HEK293 (cell line): ENCODE measurements around the gene ANXA3.

Experiments used
- CTCF ChIP-seq: fragments of 450-650 bp; formaldehyde crosslinking; IDR thresholded peaks from 2 replicates; pipeline ENCODE4 v1.5.1; 2016; ENCODE audit warnings: missing biosample characterization, missing genetic modification characterization
- PRDM10 ChIP-seq: fragments of 450-650 bp; formaldehyde crosslinking; IDR thresholded peaks from 2 replicates; pipeline ENCODE4 v1.5.1; 2016; ENCODE audit warnings: missing biosample characterization, missing genetic modification characterization
- SCRT2 ChIP-seq: fragments of 450-650 bp; formaldehyde crosslinking; IDR thresholded peaks from 2 replicates; pipeline ENCODE4 v1.5.1; 2016; ENCODE audit warnings: missing biosample characterization, missing genetic modification characterization
- YY1 ChIP-seq: fragments of 450-650 bp; formaldehyde crosslinking; IDR thresholded peaks from 2 replicates; pipeline ENCODE4 v1.5.1; 2018; ENCODE audit warnings: missing biosample characterization, missing genetic modification characterization
- ZBTB10 ChIP-seq: fragments of 450-650 bp; formaldehyde crosslinking; IDR thresholded peaks from 2 replicates; pipeline ENCODE4 v1.5.1; 2016; ENCODE audit warnings: missing biosample characterization, missing genetic modification characterization
- ZFP41 ChIP-seq: fragments of 450-650 bp; formaldehyde crosslinking; IDR thresholded peaks from 2 replicates; pipeline ENCODE4 v1.5.1; 2016; ENCODE audit warnings: missing biosample characterization, missing genetic modification characterization, borderline replicate concordance
- ZNF24 ChIP-seq: fragments of 450-650 bp; formaldehyde crosslinking; IDR thresholded peaks from 2 replicates; pipeline ENCODE4 v1.5.1; 2016; ENCODE audit warnings: missing biosample characterization, missing genetic modification characterization
- ZNF416 ChIP-seq: fragments of 450-650 bp; formaldehyde crosslinking; IDR thresholded peaks from 2 replicates; pipeline ENCODE4 v1.5.1; 2016; ENCODE audit warnings: missing biosample characterization, missing genetic modification characterization
- ZNF624 ChIP-seq: fragments of 450-650 bp; formaldehyde crosslinking; IDR thresholded peaks from 2 replicates; pipeline ENCODE4 v1.5.1; 2017; ENCODE audit warnings: missing biosample characterization, missing genetic modification characterization
- ZNF654 ChIP-seq: fragments of 450-650 bp; formaldehyde crosslinking; IDR thresholded peaks from 2 replicates; pipeline ENCODE4 v1.5.1; 2016; ENCODE audit warnings: low read depth, missing biosample characterization, missing genetic modification characterization

- TF ChIP-seq ZNF624 (no peak), ZBTB10 (tag by site-specific recombination) (no peak), CTCF (tag by site-specific recombination) (no peak), ZNF654 (tag by site-specific recombination) (no peak), SCRT2 (tag by site-specific recombination) (no peak), ZNF24 (tag by site-specific recombination) (no peak), YY1 (no peak), PRDM10 (no peak), ZFP41 (tag by site-specific recombination) (no peak), ZNF416 (tag by site-specific recombination) (no peak)
These were observed 57.1 kb downstream of the ANXA3 start for GRCh38 chr4:78608684-78609083.
